ENCODE results near the gene SLC44A3.

- no peak for TF ChIP-seq EZH2 (conservative IDR thresholded peaks at IDR 0.05; ENCODE audit: low read depth, low read length)
- no peak for TF ChIP-seq REST (IDR thresholded peaks at IDR 0.05; ENCODE audit: borderline replicate concordance in 1 of 2, low read depth in 1 of 2, low read length in 2 of 2)
- no peak for TF ChIP-seq IRF1 (CRISPR knock-in tag; IDR thresholded peaks at IDR 0.05; ENCODE audit: low read depth)
- TF ChIP-seq ETV6 (CRISPR knock-in tag; conservative IDR thresholded peaks at IDR 0.05) = no peak
- no peak for TF ChIP-seq PAF1 (CRISPR knock-in tag; IDR thresholded peaks at IDR 0.05)
- no peak for TF ChIP-seq CTCF (CRISPR knock-in tag; IDR thresholded peaks at IDR 0.05)
- TF ChIP-seq ATF1 (CRISPR knock-in tag; IDR thresholded peaks at IDR 0.05) = no peak
- no peak for TF ChIP-seq SRF (IDR thresholded peaks at IDR 0.05; ENCODE audit: low read depth, low read length)
- TF ChIP-seq TOE1 (CRISPR knock-in tag; IDR thresholded peaks at IDR 0.05) = no peak
Measured at GRCh38 chr1:94855307-94855700, 35.1 kb downstream of the SLC44A3 start.

All from HepG2 (cell line).